ENCODE results near the gene GAP43. TPM values are rescaled to one million over a fixed set of nuclear protein-coding genes. Genes with fewer than 3 reads are reported as not detected.

GAP43 gene
- total and polyA plus RNA-seq, 2 of the 13 experiments (the other 11 are each of a cell fraction or from before 2014, with no cell fraction given): not detected

DNA sequence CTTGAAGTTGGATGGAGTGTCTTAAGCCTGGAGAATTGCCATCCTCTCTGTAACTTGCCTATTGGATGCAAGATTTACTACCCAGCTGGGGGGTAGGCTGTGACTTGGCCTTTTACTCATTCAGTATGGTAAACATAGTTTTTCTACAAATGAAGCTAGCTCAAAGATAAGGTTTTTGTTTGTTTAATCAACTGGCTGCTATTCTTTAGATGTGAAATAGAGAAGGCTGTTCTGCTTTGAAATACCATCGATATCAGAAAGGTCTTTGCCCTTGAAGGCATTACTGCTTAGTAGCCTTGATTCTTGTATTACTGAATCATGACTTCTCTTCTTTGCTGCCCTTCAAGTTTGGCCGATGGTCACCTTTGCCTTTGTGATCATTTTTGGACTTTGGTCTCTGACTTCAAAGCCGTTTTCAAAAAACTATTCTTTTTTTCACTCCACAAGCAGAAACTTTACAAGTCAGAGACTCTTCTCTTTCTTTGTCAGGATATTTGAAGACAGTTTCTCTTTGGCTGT is 83.1 kb downstream of the GAP43 start (continued):
- TF ChIP-seq AHDC1 (CRISPR knock-in tag; IDR thresholded peaks at IDR 0.05; ENCODE audit: borderline replicate concordance): peak; percentile 75; the same call in 1 of the 2 replicates
- TF ChIP-seq HMG20A (CRISPR knock-in tag; IDR thresholded peaks at IDR 0.05; ENCODE audit: borderline replicate concordance): peak; percentile 77; the same call in 1 of the 2 replicates
- TF ChIP-seq TEAD3 (CRISPR knock-in tag; optimal IDR thresholded peaks at IDR 0.05; ENCODE audit: borderline replicate concordance): peak; percentile 28
- TF ChIP-seq ISL2 (CRISPR knock-in tag; IDR thresholded peaks at IDR 0.05): peak; percentile 70
- TF ChIP-seq POGZ (CRISPR knock-in tag; IDR thresholded peaks at IDR 0.05): peak; percentile 68
- peak; percentile 38; the same call in 1 of the 2 replicates for TF ChIP-seq BCL6 (CRISPR knock-in tag; IDR thresholded peaks at IDR 0.05)
- peak; percentile 87 for TF ChIP-seq NCOR1 (IDR thresholded peaks at IDR 0.05; ENCODE audit: borderline replicate concordance, low read length)
- no peak for TF ChIP-seq ZNF781 (CRISPR knock-in tag; IDR thresholded peaks at IDR 0.05; ENCODE audit: borderline replicate concordance, not compliant biosample characterization)
- TF ChIP-seq NR2F1 (CRISPR knock-in tag; IDR thresholded peaks at IDR 0.05): peak; percentile 49 to 81; a peak in 3 of 4 replicates
- TF ChIP-seq CREB1 (IDR thresholded peaks at IDR 0.05): no peak
- TF ChIP-seq CREB1 (CRISPR knock-in tag; IDR thresholded peaks at IDR 0.05): 0 out of 2 replicates have a peak, but pooled peaks have one; percentile 48
- no peak for TF ChIP-seq RFX3 (CRISPR knock-in tag; IDR thresholded peaks at IDR 0.05)
- 0 out of 2 replicates have a peak, but pooled peaks have one; percentile 18 for TF ChIP-seq SAP130 (CRISPR knock-in tag; IDR thresholded peaks at IDR 0.05; ENCODE audit: low read depth)
- TF ChIP-seq ZNF205 (CRISPR knock-in tag; IDR thresholded peaks at IDR 0.05): no peak
- no peak for TF ChIP-seq SOX13 (IDR thresholded peaks at IDR 0.05)
- TF ChIP-seq SOX13 (CRISPR knock-in tag; conservative IDR thresholded peaks at IDR 0.05 in 1 of 2, IDR thresholded peaks at IDR 0.05 in 1 of 2): peak in 1 of 2 experiments; percentile 83; a peak in 2 of 4 replicates
- TF ChIP-seq SIX1 (CRISPR knock-in tag; IDR thresholded peaks at IDR 0.05; ENCODE audit: borderline replicate concordance): peak; percentile 81; the same call in 1 of the 2 replicates
- TF ChIP-seq GATA4 (IDR thresholded peaks at IDR 0.05; ENCODE audit: borderline replicate concordance, low read depth): 0 out of 2 replicates have a peak, but pooled peaks have one; percentile 44
- no peak for TF ChIP-seq ZFY (CRISPR knock-in tag; IDR thresholded peaks at IDR 0.05)
- peak; percentile 48; the same call in 1 of the 2 replicates for TF ChIP-seq ZNF281 (CRISPR knock-in tag; IDR thresholded peaks at IDR 0.05; ENCODE audit: borderline replicate concordance)
- no peak for TF ChIP-seq WIZ (CRISPR knock-in tag; IDR thresholded peaks at IDR 0.05)
